HCT116 (cell line): ENCODE data around the gene OR6J1.
A peak's percentile ranks its signal among the peaks of the same experiment; 100 is the strongest.

Experiments
- CTCF ChIP-seq, 3 experiments: fragments of 200-600 bp in 1 of 3; sonication (generic) in 1 of 3; IDR thresholded peaks in 2 of 3; conservative IDR thresholded peaks in 1 of 3; 2 replicates each; pipeline ENCODE4 v1.5.1; 2012 to 2017; ENCODE audit warnings: low read depth in 2 of 3, low read length in 2 of 3, antibody characterized with exemption in 1 of 3, borderline replicate concordance in 1 of 3, control low read depth in 1 of 3, mild to moderate bottlenecking in 1 of 3, mixed read lengths in 1 of 3, mixed run types in 1 of 3, moderate library complexity in 1 of 3; ENCODE audit not compliant: insufficient read depth in 1 of 3
- EZH2 ChIP-seq: fragments of 200-600 bp; sonication (generic); IDR thresholded peaks from 2 replicates; pipeline ENCODE4 v1.6.1; 2017; ENCODE audit warnings: antibody characterized with exemption, mixed run types
- EZH2phosphoT487 ChIP-seq: fragments of 200-600 bp; IDR thresholded peaks from 2 replicates; pipeline ENCODE4 v1.6.1; 2018; ENCODE audit warnings: antibody characterized with exemption, borderline replicate concordance
- JUND ChIP-seq: IDR thresholded peaks from 2 replicates; pipeline ENCODE4 v1.6.1; 2012
- MAX ChIP-seq: IDR thresholded peaks from 2 replicates; pipeline ENCODE4 v1.6.1; 2012
- POLR2A ChIP-seq: IDR thresholded peaks from 2 replicates; pipeline ENCODE4 v1.7.0; 2011; ENCODE audit warnings: borderline replicate concordance; ENCODE audit not compliant: insufficient read depth, insufficient read length; ENCODE audit errors: extremely low read depth
- POLR2AphosphoS5 ChIP-seq: IDR thresholded peaks from 2 replicates; pipeline ENCODE4 v1.6.1; 2011; ENCODE audit warnings: mild to moderate bottlenecking, low read depth, low read length, moderate library complexity
- REST ChIP-seq: IDR thresholded peaks from 2 replicates; pipeline ENCODE4 v1.6.1; 2012; ENCODE audit warnings: low read depth
- ZNF274 ChIP-seq: fragments of 200-500 bp; sonication (Bioruptor generic); IDR thresholded peaks from 2 replicates; pipeline ENCODE4 v1.6.1; 2014; ENCODE audit warnings: mild to moderate bottlenecking, low read depth, low read length, inconsistent platforms

GRCh38 chr14:22598099-22598895, 45.9 kb downstream of the OR6J1 start, which contains the start of gene ABHD4:
- no peak for TF ChIP-seq REST
- TF ChIP-seq EZH2phosphoT487, result no peak
- TF ChIP-seq POLR2A, result peak; percentile 32
- TF ChIP-seq CTCF (IDR thresholded peaks at IDR 0.05 in 2 of 3, conservative IDR thresholded peaks at IDR 0.05 in 1 of 3; ENCODE audit: borderline replicate concordance in 1 of 3, insufficient read depth in 1 of 3, low read depth in 2 of 3, low read length in 2 of 3), result no peak
- TF ChIP-seq POLR2AphosphoS5, result peak; percentile 78
- no peak for TF ChIP-seq EZH2
- TF ChIP-seq ZNF274, result no peak
- TF ChIP-seq JUND, result no peak
- TF ChIP-seq MAX, result no peak
